HuH-7 (cell line): ENCODE data around the gene GABPB2.

Source experiments
- DNase-seq: peaks from one replicate; pipeline ENCODE4 v3.0.0; 2011; ENCODE audit warnings: low spot score

The GABPB2 gene

GRCh38 chr1:151165281-151165737 is 94.7 kb downstream of the GABPB2 start:
- no peak for DNase-seq

- DNase-seq = peak; percentile 83
These were observed 95.4 kb downstream of the GABPB2 start, which contains the start of the genes LYSMD1 and SCNM1 for GRCh38 chr1:151165738-151166504. LYSMD1 (minus strand) TSS chr1:151165902; CDS start chr1:151165258, 644 bp downstream. SCNM1 (plus strand) TSS chr1:151166144; CDS start chr1:151166153, 9 bp downstream.

- no peak for DNase-seq
These were observed 96.0 kb downstream of the GABPB2 start for GRCh38 chr1:151166505-151166956.

GRCh38 chr1:151167116-151167515 is 96.6 kb downstream of the GABPB2 start:
- DNase-seq = no peak

GRCh38 chr1:151171190-151171589 is 100.6 kb downstream of the GABPB2 start:
- DNase-seq = no peak
